Measurements from ENCODE around the gene PLCB4. TPM values are rescaled to one million over a fixed set of nuclear protein-coding genes. Genes with fewer than 3 reads are reported as not detected.

PLCB4 gene
- total RNA-seq = not detected

DNA sequence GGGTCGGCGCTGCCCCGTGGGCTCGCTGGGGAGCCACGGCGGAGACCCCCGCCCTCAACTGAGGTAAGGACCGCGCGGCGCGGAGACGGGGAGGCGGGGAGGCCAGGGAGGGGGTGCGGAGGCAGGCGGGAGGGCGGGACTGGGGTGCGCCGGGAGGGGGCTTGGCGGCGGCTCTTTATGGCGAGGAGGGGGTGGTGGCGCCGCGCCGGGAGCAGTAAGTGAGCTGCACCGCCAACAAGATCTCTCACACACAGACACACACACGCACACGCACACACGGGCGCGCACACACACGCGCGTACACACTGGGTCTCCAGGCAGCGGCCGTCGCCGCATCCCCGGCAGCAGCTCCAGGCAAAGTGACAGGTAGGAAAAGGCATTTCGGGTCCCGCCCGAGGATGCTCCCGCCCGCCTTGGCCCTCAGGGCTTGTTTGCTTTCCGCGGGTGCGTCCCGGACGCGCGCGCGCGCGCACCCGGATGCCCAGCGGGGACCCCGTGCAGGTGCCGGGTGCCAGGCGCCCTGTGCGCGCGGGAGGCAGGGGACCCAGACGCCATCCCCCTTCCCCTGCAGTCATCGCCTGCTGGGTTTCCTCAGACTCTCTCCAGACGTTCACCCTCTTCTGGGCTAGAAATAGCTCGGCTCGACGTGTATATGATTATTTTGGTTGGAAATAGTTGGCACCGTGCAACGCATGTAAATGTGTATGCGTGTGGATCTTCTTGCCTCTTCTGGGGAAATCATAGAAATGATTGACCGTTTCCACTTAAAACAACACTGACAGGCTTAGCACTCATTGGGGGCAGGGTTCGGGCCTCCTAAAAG is at the start of gene PLCB4:
TSS of gene PLCB4 (plus strand) at position 247 of the 823 bp plus-strand sequence. CDS start 238,728 bp downstream, outside the sequence.
- Mint-ChIP-seq H3K36me3 (ENCODE audit: insufficient read depth in 2 of 2) (peaks cover 2% of the 10 kb centered on the region in 2 donors), H3K4me1 (ENCODE audit: low read depth) (peaks cover 6% of the 10 kb centered on the region), H3K27ac (no peak within 1 kb of the TSS), H3K27me3 (ENCODE audit: low read depth) (peaks cover 14% of the 10 kb centered on the region), H3K9me3 (peaks cover 0 to 2% of the 10 kb centered on the region in 2 donors), H3K4me3 (peak within 1 kb of the TSS; percentile 38 to 75)
- no peak for DNase-seq
- ATAC-seq (replicated peaks in 1 of 2) = no peak

DNA sequence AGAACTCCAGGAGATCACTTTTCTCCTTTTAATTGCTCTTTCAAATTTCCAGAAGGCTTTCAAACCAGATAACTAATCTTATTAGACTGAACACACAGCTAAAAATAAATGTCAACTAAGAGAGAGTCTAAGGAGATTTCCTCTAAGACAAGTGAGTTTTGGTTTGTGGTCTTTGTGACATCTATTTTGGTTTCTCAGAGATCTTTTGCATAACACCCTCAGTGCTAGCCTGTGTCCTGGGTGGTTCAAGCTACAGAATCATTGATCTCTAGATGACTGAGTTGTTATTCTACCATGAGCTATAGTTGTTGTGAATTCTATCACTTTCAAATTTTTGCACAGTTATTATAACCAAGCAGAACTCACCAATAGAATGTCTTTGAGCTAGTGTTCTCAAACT is 49.1 kb upstream of the PLCB4 start:
- H3K27ac Mint-ChIP-seq = no peak overlapping the region
- no peaks in the 10 kb centered on the region for H3K36me3 Mint-ChIP-seq (ENCODE audit: insufficient read depth in 2 of 2)
- no peaks in the 10 kb centered on the region for H3K27me3 Mint-ChIP-seq (ENCODE audit: low read depth)
- peaks cover 2 to 4% of the 10 kb centered on the region in 2 donors for H3K9me3 Mint-ChIP-seq
- DNase-seq (no peak), ATAC-seq (replicated peaks in 1 of 2) (no peak)
- no peak overlapping the region for H3K4me3 Mint-ChIP-seq
- H3K4me1 Mint-ChIP-seq (ENCODE audit: low read depth) = no peaks in the 10 kb centered on the region

DNA sequence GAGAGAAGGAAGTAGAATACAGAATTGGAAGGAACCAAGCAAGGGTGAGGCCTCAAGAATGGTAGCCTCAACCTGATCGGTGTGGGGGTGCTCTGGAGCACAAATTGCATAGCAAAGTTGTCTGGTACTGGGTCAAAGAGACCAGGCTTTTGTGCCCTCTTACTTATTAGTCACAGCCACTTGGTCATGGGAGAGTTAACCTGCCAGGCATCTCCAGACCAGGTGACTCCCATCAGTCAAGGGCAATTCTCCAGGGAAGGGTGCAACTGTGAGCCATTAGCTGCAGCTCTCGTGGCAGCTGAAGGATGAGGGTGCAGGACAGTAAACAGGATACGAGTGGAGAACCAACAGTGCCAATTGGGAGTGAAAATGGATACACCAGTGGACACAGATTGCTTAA is 47.7 kb upstream of the PLCB4 start:
- Mint-ChIP-seq H3K4me1 (ENCODE audit: low read depth) (no peaks in the 10 kb centered on the region), H3K27ac (no peak overlapping the region), H3K4me3 (no peak overlapping the region), H3K9me3 (peaks cover 4% of the 10 kb centered on the region in 2 donors), H3K36me3 (ENCODE audit: insufficient read depth in 2 of 2) (no peaks in the 10 kb centered on the region), H3K27me3 (ENCODE audit: low read depth) (no peaks in the 10 kb centered on the region)
- no peak for DNase-seq
- no peak for ATAC-seq (replicated peaks in 1 of 2)

DNA sequence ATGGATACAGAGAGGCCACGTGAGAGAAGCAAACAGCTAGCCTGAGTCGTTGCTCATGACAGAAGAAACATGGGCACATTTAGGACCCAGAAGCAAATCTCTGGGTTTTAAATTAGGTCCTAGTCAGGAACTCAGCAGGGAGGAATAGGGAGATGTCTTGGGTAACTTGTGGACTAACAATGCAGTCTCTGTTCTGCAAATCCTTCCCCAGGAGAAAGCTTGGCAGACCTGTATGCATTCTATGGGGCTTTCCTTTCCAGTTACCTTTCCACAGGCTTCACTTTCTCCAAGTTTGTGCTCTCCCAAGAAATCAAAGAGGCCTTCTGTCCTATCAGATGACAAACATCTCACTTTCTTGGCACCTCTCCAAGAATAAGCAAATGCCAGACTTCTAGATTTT is 47.2 kb upstream of the PLCB4 start:
- Mint-ChIP-seq H3K36me3 (ENCODE audit: insufficient read depth in 2 of 2) (no peaks in the 10 kb centered on the region), H3K4me1 (ENCODE audit: low read depth) (no peaks in the 10 kb centered on the region), H3K27me3 (ENCODE audit: low read depth) (no peaks in the 10 kb centered on the region), H3K27ac (no peak overlapping the region), H3K4me3 (no peak overlapping the region), H3K9me3 (peaks cover 4 to 5% of the 10 kb centered on the region in 2 donors)
- DNase-seq = no peak
- ATAC-seq (replicated peaks in 1 of 2) = no peak

- Mint-ChIP-seq H3K4me3 (no peak overlapping the region), H3K27ac (no peak overlapping the region), H3K4me1 (ENCODE audit: low read depth) (no peaks in the 10 kb centered on the region), H3K27me3 (ENCODE audit: low read depth) (no peaks in the 10 kb centered on the region), H3K36me3 (ENCODE audit: insufficient read depth in 2 of 2) (no peaks in the 10 kb centered on the region), H3K9me3 (peaks cover 5% of the 10 kb centered on the region in 2 donors)
- no peak for ATAC-seq (replicated peaks in 1 of 2)
- DNase-seq = no peak
Measured at GRCh38 chr20:9022376-9022775, 46.5 kb upstream of the PLCB4 start.

DNA sequence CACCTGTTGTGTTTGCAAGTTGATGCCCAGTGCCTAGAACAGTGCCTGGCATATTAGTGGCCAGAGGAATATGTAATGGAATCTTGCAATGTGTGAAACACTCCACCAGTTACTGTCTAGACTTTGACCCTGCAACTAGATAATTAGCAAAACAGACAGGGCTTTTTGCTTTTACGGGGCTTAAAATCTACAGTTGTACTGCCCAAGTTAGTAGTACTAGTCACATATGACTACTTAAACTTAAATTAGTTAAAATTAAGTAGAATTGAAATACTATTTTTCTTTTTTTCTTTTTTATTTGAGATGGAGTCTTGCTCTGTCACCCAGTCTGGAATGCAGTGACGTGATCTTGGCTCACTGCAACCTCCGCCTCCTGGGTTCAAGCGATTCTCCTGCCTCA is 44.3 kb upstream of the PLCB4 start:
- Mint-ChIP-seq H3K4me1 (ENCODE audit: low read depth) (no peaks in the 10 kb centered on the region), H3K27ac (no peak overlapping the region), H3K4me3 (no peak overlapping the region), H3K27me3 (ENCODE audit: low read depth) (no peaks in the 10 kb centered on the region), H3K9me3 (peaks cover 5 to 8% of the 10 kb centered on the region in 2 donors), H3K36me3 (ENCODE audit: insufficient read depth in 2 of 2) (no peaks in the 10 kb centered on the region)
- no peak for ATAC-seq (replicated peaks in 1 of 2)
- DNase-seq = no peak

- H3K36me3 Mint-ChIP-seq (ENCODE audit: insufficient read depth in 2 of 2) = no peaks in the 10 kb centered on the region
- no peak for ATAC-seq (replicated peaks in 1 of 2)
- H3K9me3 Mint-ChIP-seq = peaks cover 5 to 8% of the 10 kb centered on the region in 2 donors
- DNase-seq = no peak
- H3K27ac Mint-ChIP-seq = no peak overlapping the region
- H3K4me3 Mint-ChIP-seq = no peak overlapping the region
- no peaks in the 10 kb centered on the region for H3K4me1 Mint-ChIP-seq (ENCODE audit: low read depth)
- H3K27me3 Mint-ChIP-seq (ENCODE audit: low read depth) = no peaks in the 10 kb centered on the region
Measured at GRCh38 chr20:9025011-9025410, 43.9 kb upstream of the PLCB4 start.

DNA sequence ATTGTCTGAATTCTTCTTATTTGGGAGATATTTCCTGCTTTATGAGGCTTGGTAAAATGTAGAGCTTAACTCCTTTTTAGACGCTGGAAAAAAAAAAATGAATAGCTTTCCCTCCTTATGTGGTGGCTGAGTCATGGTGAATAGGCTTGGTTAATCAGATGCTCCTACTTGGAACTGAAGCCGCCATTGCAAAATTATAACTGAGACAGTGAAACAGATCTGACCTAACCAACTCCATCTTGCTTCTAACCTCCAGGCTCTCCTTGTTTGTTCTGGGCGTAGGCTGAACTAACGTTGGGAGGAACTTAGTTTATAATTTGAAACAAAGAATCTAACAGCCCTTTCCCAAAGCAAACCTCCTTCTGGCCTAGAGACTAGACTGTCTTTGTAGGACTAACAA is 43.2 kb upstream of the PLCB4 start:
- Mint-ChIP-seq H3K36me3 (ENCODE audit: insufficient read depth in 2 of 2) (no peaks in the 10 kb centered on the region), H3K4me1 (ENCODE audit: low read depth) (no peaks in the 10 kb centered on the region), H3K27me3 (ENCODE audit: low read depth) (no peaks in the 10 kb centered on the region), H3K4me3 (no peak overlapping the region), H3K27ac (no peak overlapping the region), H3K9me3 (peaks cover 5 to 8% of the 10 kb centered on the region in 2 donors)
- DNase-seq = no peak
- ATAC-seq (replicated peaks in 1 of 2) = no peak

- no peaks in the 10 kb centered on the region for H3K27me3 Mint-ChIP-seq (ENCODE audit: low read depth)
Measured at GRCh38 chr20:9027626-9028025, 41.3 kb upstream of the PLCB4 start.

DNA sequence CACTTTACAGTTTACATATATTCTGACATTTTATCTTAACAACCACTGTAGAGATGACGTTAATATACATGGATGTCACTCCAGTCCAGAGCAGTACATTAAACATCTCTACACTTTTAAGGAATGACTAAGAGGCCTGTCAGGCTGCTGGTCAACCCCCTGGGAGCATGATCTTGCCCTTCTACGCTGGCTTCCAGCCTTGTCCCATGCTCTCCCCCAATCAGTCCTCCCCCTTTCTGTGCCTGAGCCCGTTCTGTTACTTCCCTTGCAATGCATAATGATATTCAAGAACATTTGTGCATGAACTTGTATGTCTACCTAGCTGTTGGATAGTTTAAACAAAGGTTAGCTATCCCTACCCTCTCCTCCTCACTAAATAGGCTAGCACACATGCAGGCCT is 40.5 kb upstream of the PLCB4 start:
- no peaks in the 10 kb centered on the region for H3K4me1 Mint-ChIP-seq (ENCODE audit: low read depth)
- DNase-seq = no peak
- no peak for ATAC-seq (replicated peaks in 1 of 2)
- H3K27me3 Mint-ChIP-seq (ENCODE audit: low read depth) = no peaks in the 10 kb centered on the region
- H3K36me3 Mint-ChIP-seq (ENCODE audit: insufficient read depth in 2 of 2) = no peaks in the 10 kb centered on the region
- H3K4me3 Mint-ChIP-seq = no peak overlapping the region
- H3K27ac Mint-ChIP-seq = no peak overlapping the region
- peaks cover 10 to 11% of the 10 kb centered on the region in 2 donors for H3K9me3 Mint-ChIP-seq

More at GRCh38 chr20:9027626-9028025, 41.3 kb upstream of the PLCB4 start:
- no peak overlapping the region for H3K27ac Mint-ChIP-seq
- DNase-seq = no peak
- H3K9me3 Mint-ChIP-seq = peaks cover 7 to 8% of the 10 kb centered on the region in 2 donors
- no peaks in the 10 kb centered on the region for H3K4me1 Mint-ChIP-seq (ENCODE audit: low read depth)
- no peaks in the 10 kb centered on the region for H3K36me3 Mint-ChIP-seq (ENCODE audit: insufficient read depth in 2 of 2)
- no peak overlapping the region for H3K4me3 Mint-ChIP-seq
- ATAC-seq (replicated peaks in 1 of 2) = no peak

- DNase-seq (no peak), ATAC-seq (replicated peaks in 1 of 2) (no peak)
- H3K27me3 Mint-ChIP-seq (ENCODE audit: low read depth) = no peaks in the 10 kb centered on the region
- H3K27ac Mint-ChIP-seq = no peak overlapping the region
- H3K36me3 Mint-ChIP-seq (ENCODE audit: insufficient read depth in 2 of 2) = no peaks in the 10 kb centered on the region
- H3K4me1 Mint-ChIP-seq (ENCODE audit: low read depth) = no peaks in the 10 kb centered on the region
- H3K4me3 Mint-ChIP-seq = no peak overlapping the region
- H3K9me3 Mint-ChIP-seq = peaks cover 6 to 8% of the 10 kb centered on the region in 2 donors
Measured at GRCh38 chr20:9031991-9032390, 36.9 kb upstream of the PLCB4 start.

DNA sequence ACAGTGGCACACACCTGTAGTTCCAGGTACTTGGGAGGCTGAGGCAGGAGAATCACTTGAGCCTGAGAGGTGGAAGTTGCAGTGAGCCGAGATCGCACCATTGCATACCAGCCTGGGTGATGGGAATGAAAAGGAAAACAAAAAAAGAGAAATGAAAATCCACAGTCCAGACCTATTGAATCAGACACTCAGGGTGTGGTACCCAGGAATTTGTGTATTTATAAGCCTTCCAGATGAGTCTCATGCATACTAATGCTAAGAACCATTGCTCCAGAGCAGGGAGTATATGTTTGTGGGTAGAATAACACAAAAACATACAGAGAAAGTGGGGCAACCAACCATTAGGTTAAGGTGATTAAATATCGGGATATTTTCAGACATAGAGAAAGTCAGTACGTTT is 36.1 kb upstream of the PLCB4 start:
- H3K9me3 Mint-ChIP-seq = peaks cover 6 to 10% of the 10 kb centered on the region in 2 donors
- H3K27me3 Mint-ChIP-seq (ENCODE audit: low read depth) = no peaks in the 10 kb centered on the region
- DNase-seq = no peak
- ATAC-seq (replicated peaks in 1 of 2) = no peak
- no peaks in the 10 kb centered on the region for H3K36me3 Mint-ChIP-seq (ENCODE audit: insufficient read depth in 2 of 2)
- H3K4me3 Mint-ChIP-seq = no peak overlapping the region
- no peak overlapping the region for H3K27ac Mint-ChIP-seq
- H3K4me1 Mint-ChIP-seq (ENCODE audit: low read depth) = no peaks in the 10 kb centered on the region

- Mint-ChIP-seq H3K27ac (no peak overlapping the region), H3K4me3 (no peak overlapping the region), H3K4me1 (ENCODE audit: low read depth) (no peaks in the 10 kb centered on the region), H3K36me3 (ENCODE audit: insufficient read depth in 2 of 2) (no peaks in the 10 kb centered on the region), H3K27me3 (ENCODE audit: low read depth) (no peaks in the 10 kb centered on the region), H3K9me3 (peaks cover 6 to 7% of the 10 kb centered on the region in 2 donors)
- ATAC-seq (replicated peaks in 1 of 2) (no peak), DNase-seq (no peak)
Measured at GRCh38 chr20:9035126-9035525, 33.8 kb upstream of the PLCB4 start.

GRCh38 chr20:9036593-9036992 is 32.3 kb upstream of the PLCB4 start:
- Mint-ChIP-seq H3K4me1 (ENCODE audit: low read depth) (no peaks in the 10 kb centered on the region), H3K27me3 (ENCODE audit: low read depth) (no peaks in the 10 kb centered on the region), H3K36me3 (ENCODE audit: insufficient read depth in 2 of 2) (no peaks in the 10 kb centered on the region), H3K4me3 (no peak overlapping the region), H3K27ac (no peak overlapping the region), H3K9me3 (peaks cover 6 to 7% of the 10 kb centered on the region in 2 donors)
- DNase-seq = no peak
- ATAC-seq (replicated peaks in 1 of 2) = no peak

Measured in activated T-cell treated with anti-CD3 and anti-CD28 coated beads, Interleukin-2, amount 50 U/mL, for 72 hours (primary cell).